ENCODE measurements around the gene FNTB.

GRCh38 chr14:64973026-64973442, 13.7 kb upstream of the FNTB start:
- no peak for TF ChIP-seq CTCF (conservative IDR thresholded peaks at IDR 0.05)
- TF ChIP-seq ZFX (IDR thresholded peaks at IDR 0.05), result no peak
